C4-2B (cell line): ENCODE data around the gene ARHGAP27.

ENCODE experiments used
- CTCF ChIP-seq: fragments of 450-650 bp; conservative IDR thresholded peaks from 2 replicates; pipeline ENCODE4 v1.5.1; 2017; ENCODE audit warnings: mild to moderate bottlenecking
- ZFX ChIP-seq: fragments of 450-650 bp; IDR thresholded peaks from 2 replicates; pipeline ENCODE4 v1.6.1; 2017

- TF ChIP-seq CTCF = no peak
- no peak for TF ChIP-seq ZFX
Measured at GRCh38 chr17:45355087-45355486, 77.6 kb downstream of the ARHGAP27 start.
